HEK293 (cell line): ENCODE results near the gene SYNGR4.

Experiments used
- GFI1B ChIP-seq: fragments of 450-650 bp; formaldehyde crosslinking; IDR thresholded peaks from 2 replicates; pipeline ENCODE4 v1.5.1; 2016; ENCODE audit warnings: missing biosample characterization, missing genetic modification characterization
- GLIS1 ChIP-seq: fragments of 450-650 bp; formaldehyde crosslinking; IDR thresholded peaks from 2 replicates; pipeline ENCODE4 v1.5.1; 2016; ENCODE audit warnings: missing biosample characterization, missing genetic modification characterization
- SCRT1 ChIP-seq: fragments of 450-650 bp; formaldehyde crosslinking; IDR thresholded peaks from 2 replicates; pipeline ENCODE4 v1.5.1; 2016; ENCODE audit warnings: missing biosample characterization, missing genetic modification characterization, borderline replicate concordance
- SCRT2 ChIP-seq: fragments of 450-650 bp; formaldehyde crosslinking; IDR thresholded peaks from 2 replicates; pipeline ENCODE4 v1.5.1; 2016; ENCODE audit warnings: missing biosample characterization, missing genetic modification characterization
- SP7 ChIP-seq: fragments of 450-650 bp; formaldehyde crosslinking; IDR thresholded peaks from 2 replicates; pipeline ENCODE4 v1.5.1; 2016; ENCODE audit warnings: missing biosample characterization, missing genetic modification characterization
- YY2 ChIP-seq: fragments of 450-650 bp; formaldehyde crosslinking; IDR thresholded peaks from 2 replicates; pipeline ENCODE4 v1.5.1; 2016; ENCODE audit warnings: missing biosample characterization, missing genetic modification characterization
- ZBTB1 ChIP-seq: fragments of 450-650 bp; formaldehyde crosslinking; IDR thresholded peaks from 2 replicates; pipeline ENCODE4 v1.5.1; 2016; ENCODE audit warnings: missing biosample characterization, missing genetic modification characterization
- ZBTB20 ChIP-seq: fragments of 450-650 bp; formaldehyde crosslinking; IDR thresholded peaks from 2 replicates; pipeline ENCODE4 v1.5.1; 2016; ENCODE audit warnings: missing biosample characterization, missing genetic modification characterization
- ZFP69B ChIP-seq: fragments of 450-650 bp; formaldehyde crosslinking; IDR thresholded peaks from 2 replicates; pipeline ENCODE4 v1.5.1; 2016; ENCODE audit warnings: missing biosample characterization, missing genetic modification characterization
- ZNF133 ChIP-seq: fragments of 450-650 bp; formaldehyde crosslinking; IDR thresholded peaks from 2 replicates; pipeline ENCODE4 v1.5.1; 2016; ENCODE audit warnings: missing biosample characterization, missing genetic modification characterization
- ZNF138 ChIP-seq: fragments of 450-650 bp; formaldehyde crosslinking; IDR thresholded peaks from 2 replicates; pipeline ENCODE4 v1.5.1; 2016; ENCODE audit warnings: missing biosample characterization, missing genetic modification characterization, borderline replicate concordance
- ZNF2 ChIP-seq: fragments of 450-650 bp; formaldehyde crosslinking; IDR thresholded peaks from 2 replicates; pipeline ENCODE4 v1.5.1; 2016; ENCODE audit warnings: missing biosample characterization, missing genetic modification characterization
- ZNF239 ChIP-seq: fragments of 450-650 bp; formaldehyde crosslinking; IDR thresholded peaks from 2 replicates; pipeline ENCODE4 v1.5.1; 2016; ENCODE audit warnings: missing biosample characterization, missing genetic modification characterization
- ZNF24 ChIP-seq: fragments of 450-650 bp; formaldehyde crosslinking; IDR thresholded peaks from 2 replicates; pipeline ENCODE4 v1.5.1; 2016; ENCODE audit warnings: missing biosample characterization, missing genetic modification characterization
- ZNF302 ChIP-seq: fragments of 450-650 bp; formaldehyde crosslinking; IDR thresholded peaks from 2 replicates; pipeline ENCODE4 v1.5.1; 2016; ENCODE audit warnings: missing biosample characterization, missing genetic modification characterization, low read depth
- ZNF341 ChIP-seq: fragments of 450-650 bp; formaldehyde crosslinking; IDR thresholded peaks from 2 replicates; pipeline ENCODE4; 2016; ENCODE audit warnings: low read depth, missing biosample characterization, missing genetic modification characterization
- ZNF510 ChIP-seq: fragments of 450-650 bp; formaldehyde crosslinking; IDR thresholded peaks from 2 replicates; pipeline ENCODE4 v1.5.1; 2018; ENCODE audit warnings: mild to moderate bottlenecking, missing genetic modification characterization, missing biosample characterization; ENCODE audit not compliant: insufficient replicate concordance
- ZNF521 ChIP-seq: fragments of 450-650 bp; formaldehyde crosslinking; IDR thresholded peaks from 2 replicates; pipeline ENCODE4 v1.5.1; 2017; ENCODE audit warnings: missing biosample characterization, mild to moderate bottlenecking, missing genetic modification characterization
- ZNF610 ChIP-seq: fragments of 450-650 bp; formaldehyde crosslinking; IDR thresholded peaks from 2 replicates; pipeline ENCODE4 v1.5.1; 2016; ENCODE audit warnings: missing biosample characterization, missing genetic modification characterization, borderline replicate concordance
- ZNF623 ChIP-seq: fragments of 450-650 bp; formaldehyde crosslinking; IDR thresholded peaks from 2 replicates; pipeline ENCODE4 v1.5.1; 2016; ENCODE audit warnings: missing biosample characterization, missing genetic modification characterization
- ZNF654 ChIP-seq: fragments of 450-650 bp; formaldehyde crosslinking; IDR thresholded peaks from 2 replicates; pipeline ENCODE4 v1.5.1; 2016; ENCODE audit warnings: low read depth, missing biosample characterization, missing genetic modification characterization
- ZNF660 ChIP-seq: fragments of 450-650 bp; IDR thresholded peaks from 2 replicates; pipeline ENCODE4 v1.5.1; 2018; ENCODE audit warnings: missing biosample characterization, mild to moderate bottlenecking, missing genetic modification characterization
- ZNF701 ChIP-seq: fragments of 450-650 bp; formaldehyde crosslinking; IDR thresholded peaks from 2 replicates; pipeline ENCODE4 v1.5.1; 2016; ENCODE audit warnings: missing biosample characterization, missing genetic modification characterization
- ZNF707 ChIP-seq: fragments of 450-650 bp; formaldehyde crosslinking; IDR thresholded peaks from 2 replicates; pipeline ENCODE4 v1.5.1; 2016; ENCODE audit warnings: missing biosample characterization, missing genetic modification characterization
- ZNF830 ChIP-seq: fragments of 450-650 bp; IDR thresholded peaks from 2 replicates; pipeline ENCODE4 v1.5.0; 2018; ENCODE audit warnings: missing biosample characterization, missing genetic modification characterization, low read depth, mild to moderate bottlenecking, moderate library complexity
- ZSCAN30 ChIP-seq: fragments of 450-650 bp; IDR thresholded peaks from 2 replicates; pipeline ENCODE4 v1.5.1; 2018; ENCODE audit warnings: missing biosample characterization, mild to moderate bottlenecking, missing genetic modification characterization, moderate library complexity
- ZXDB ChIP-seq: fragments of 450-650 bp; formaldehyde crosslinking; IDR thresholded peaks from 2 replicates; pipeline ENCODE4 v1.5.1; 2016; ENCODE audit warnings: missing biosample characterization, missing genetic modification characterization
- TF ChIP-seq, protein P1 (sequence below): fragments of 450-650 bp; formaldehyde crosslinking; IDR thresholded peaks from 2 replicates; pipeline ENCODE4 v1.5.1; 2016; ENCODE audit warnings: missing biosample characterization, missing genetic modification characterization
- TF ChIP-seq, protein P2 (sequence below): fragments of 450-650 bp; formaldehyde crosslinking; IDR thresholded peaks from 2 replicates; pipeline ENCODE4 v1.5.1; 2016; ENCODE audit warnings: missing biosample characterization, missing genetic modification characterization
- TF ChIP-seq, protein P3 (sequence below): fragments of 450-650 bp; formaldehyde crosslinking; IDR thresholded peaks from 2 replicates; pipeline ENCODE4 v1.5.1; 2016; ENCODE audit warnings: missing biosample characterization, missing genetic modification characterization
- TF ChIP-seq, protein P4 (sequence below): fragments of 450-650 bp; formaldehyde crosslinking; IDR thresholded peaks from 2 replicates; pipeline ENCODE4 v1.5.1; 2017; ENCODE audit warnings: missing biosample characterization, missing genetic modification characterization
- TF ChIP-seq, protein P5 (sequence below): fragments of 450-650 bp; formaldehyde crosslinking; IDR thresholded peaks from 2 replicates; pipeline ENCODE4 v1.5.1; 2016; ENCODE audit warnings: missing biosample characterization, missing genetic modification characterization

SYNGR4 gene

DNA sequence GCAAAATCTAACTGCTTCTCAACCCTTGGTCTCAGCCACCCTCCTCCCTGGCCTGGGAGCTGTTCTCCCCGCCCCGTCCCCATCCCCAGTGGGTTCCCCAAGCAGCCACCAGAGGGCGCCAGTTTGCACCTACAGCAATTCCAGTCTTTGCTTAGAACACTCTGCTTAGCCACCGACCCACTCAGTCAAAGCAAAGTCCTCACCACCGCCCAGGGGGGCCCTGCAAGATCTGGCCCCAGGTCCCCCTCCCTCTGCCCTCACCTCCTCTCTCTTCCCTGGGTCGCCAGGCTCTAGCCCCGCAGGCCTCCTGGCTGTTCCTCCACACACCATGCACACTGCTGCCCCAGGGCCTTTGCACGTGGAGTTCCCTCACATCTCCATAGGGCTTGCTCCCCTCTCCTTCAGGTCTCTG lies 12.8 kb upstream of the SYNGR4 start (continued):
- TF ChIP-seq, protein P1, sequence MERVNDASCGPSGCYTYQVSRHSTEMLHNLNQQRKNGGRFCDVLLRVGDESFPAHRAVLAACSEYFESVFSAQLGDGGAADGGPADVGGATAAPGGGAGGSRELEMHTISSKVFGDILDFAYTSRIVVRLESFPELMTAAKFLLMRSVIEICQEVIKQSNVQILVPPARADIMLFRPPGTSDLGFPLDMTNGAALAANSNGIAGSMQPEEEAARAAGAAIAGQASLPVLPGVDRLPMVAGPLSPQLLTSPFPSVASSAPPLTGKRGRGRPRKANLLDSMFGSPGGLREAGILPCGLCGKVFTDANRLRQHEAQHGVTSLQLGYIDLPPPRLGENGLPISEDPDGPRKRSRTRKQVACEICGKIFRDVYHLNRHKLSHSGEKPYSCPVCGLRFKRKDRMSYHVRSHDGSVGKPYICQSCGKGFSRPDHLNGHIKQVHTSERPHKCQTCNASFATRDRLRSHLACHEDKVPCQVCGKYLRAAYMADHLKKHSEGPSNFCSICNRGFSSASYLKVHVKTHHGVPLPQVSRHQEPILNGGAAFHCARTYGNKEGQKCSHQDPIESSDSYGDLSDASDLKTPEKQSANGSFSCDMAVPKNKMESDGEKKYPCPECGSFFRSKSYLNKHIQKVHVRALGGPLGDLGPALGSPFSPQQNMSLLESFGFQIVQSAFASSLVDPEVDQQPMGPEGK (tag by site-specific recombination): peak; percentile 25; the same call in 1 of the 2 replicates
- TF ChIP-seq ZBTB1 (tag by site-specific recombination): no peak
- TF ChIP-seq ZNF302 (tag by site-specific recombination): no peak
- TF ChIP-seq ZNF707 (tag by site-specific recombination): no peak
- TF ChIP-seq, protein P2, sequence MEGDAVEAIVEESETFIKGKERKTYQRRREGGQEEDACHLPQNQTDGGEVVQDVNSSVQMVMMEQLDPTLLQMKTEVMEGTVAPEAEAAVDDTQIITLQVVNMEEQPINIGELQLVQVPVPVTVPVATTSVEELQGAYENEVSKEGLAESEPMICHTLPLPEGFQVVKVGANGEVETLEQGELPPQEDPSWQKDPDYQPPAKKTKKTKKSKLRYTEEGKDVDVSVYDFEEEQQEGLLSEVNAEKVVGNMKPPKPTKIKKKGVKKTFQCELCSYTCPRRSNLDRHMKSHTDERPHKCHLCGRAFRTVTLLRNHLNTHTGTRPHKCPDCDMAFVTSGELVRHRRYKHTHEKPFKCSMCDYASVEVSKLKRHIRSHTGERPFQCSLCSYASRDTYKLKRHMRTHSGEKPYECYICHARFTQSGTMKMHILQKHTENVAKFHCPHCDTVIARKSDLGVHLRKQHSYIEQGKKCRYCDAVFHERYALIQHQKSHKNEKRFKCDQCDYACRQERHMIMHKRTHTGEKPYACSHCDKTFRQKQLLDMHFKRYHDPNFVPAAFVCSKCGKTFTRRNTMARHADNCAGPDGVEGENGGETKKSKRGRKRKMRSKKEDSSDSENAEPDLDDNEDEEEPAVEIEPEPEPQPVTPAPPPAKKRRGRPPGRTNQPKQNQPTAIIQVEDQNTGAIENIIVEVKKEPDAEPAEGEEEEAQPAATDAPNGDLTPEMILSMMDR: peak; percentile 80
- TF ChIP-seq ZNF623: peak; percentile 100
- TF ChIP-seq SCRT2 (tag by site-specific recombination): no peak
- no peak for TF ChIP-seq ZNF610 (tag by site-specific recombination)
- TF ChIP-seq GLIS1 (tag by site-specific recombination): peak; percentile 17; the same call in 1 of the 2 replicates
- no peak for TF ChIP-seq ZNF133
- TF ChIP-seq SCRT1 (tag by site-specific recombination): no peak
- TF ChIP-seq ZNF521 (tag by site-specific recombination): no peak
- peak; percentile 38 for TF ChIP-seq ZNF341 (tag by site-specific recombination)
- no peak for TF ChIP-seq ZFP69B (tag by site-specific recombination)
- TF ChIP-seq, protein P3, sequence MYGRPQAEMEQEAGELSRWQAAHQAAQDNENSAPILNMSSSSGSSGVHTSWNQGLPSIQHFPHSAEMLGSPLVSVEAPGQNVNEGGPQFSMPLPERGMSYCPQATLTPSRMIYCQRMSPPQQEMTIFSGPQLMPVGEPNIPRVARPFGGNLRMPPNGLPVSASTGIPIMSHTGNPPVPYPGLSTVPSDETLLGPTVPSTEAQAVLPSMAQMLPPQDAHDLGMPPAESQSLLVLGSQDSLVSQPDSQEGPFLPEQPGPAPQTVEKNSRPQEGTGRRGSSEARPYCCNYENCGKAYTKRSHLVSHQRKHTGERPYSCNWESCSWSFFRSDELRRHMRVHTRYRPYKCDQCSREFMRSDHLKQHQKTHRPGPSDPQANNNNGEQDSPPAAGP (tag by site-specific recombination): no peak
- TF ChIP-seq, protein P4, sequence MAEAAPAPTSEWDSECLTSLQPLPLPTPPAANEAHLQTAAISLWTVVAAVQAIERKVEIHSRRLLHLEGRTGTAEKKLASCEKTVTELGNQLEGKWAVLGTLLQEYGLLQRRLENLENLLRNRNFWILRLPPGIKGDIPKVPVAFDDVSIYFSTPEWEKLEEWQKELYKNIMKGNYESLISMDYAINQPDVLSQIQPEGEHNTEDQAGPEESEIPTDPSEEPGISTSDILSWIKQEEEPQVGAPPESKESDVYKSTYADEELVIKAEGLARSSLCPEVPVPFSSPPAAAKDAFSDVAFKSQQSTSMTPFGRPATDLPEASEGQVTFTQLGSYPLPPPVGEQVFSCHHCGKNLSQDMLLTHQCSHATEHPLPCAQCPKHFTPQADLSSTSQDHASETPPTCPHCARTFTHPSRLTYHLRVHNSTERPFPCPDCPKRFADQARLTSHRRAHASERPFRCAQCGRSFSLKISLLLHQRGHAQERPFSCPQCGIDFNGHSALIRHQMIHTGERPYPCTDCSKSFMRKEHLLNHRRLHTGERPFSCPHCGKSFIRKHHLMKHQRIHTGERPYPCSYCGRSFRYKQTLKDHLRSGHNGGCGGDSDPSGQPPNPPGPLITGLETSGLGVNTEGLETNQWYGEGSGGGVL (tag by site-specific recombination): no peak
- no peak for TF ChIP-seq ZNF830 (tag by site-specific recombination)
- TF ChIP-seq ZBTB20 (tag by site-specific recombination): no peak
- TF ChIP-seq, protein P5, sequence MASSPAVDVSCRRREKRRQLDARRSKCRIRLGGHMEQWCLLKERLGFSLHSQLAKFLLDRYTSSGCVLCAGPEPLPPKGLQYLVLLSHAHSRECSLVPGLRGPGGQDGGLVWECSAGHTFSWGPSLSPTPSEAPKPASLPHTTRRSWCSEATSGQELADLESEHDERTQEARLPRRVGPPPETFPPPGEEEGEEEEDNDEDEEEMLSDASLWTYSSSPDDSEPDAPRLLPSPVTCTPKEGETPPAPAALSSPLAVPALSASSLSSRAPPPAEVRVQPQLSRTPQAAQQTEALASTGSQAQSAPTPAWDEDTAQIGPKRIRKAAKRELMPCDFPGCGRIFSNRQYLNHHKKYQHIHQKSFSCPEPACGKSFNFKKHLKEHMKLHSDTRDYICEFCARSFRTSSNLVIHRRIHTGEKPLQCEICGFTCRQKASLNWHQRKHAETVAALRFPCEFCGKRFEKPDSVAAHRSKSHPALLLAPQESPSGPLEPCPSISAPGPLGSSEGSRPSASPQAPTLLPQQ (tag by site-specific recombination): no peak
- TF ChIP-seq ZNF239 (tag by site-specific recombination): no peak; the same call in 1 of the 2 replicates
- no peak for TF ChIP-seq ZSCAN30
- no peak for TF ChIP-seq ZNF2
- no peak for TF ChIP-seq ZNF660 (tag by site-specific recombination)
- 0 out of 2 replicates have a peak, but pooled peaks have one; percentile 8 for TF ChIP-seq YY2 (tag by site-specific recombination)
- TF ChIP-seq ZNF24 (tag by site-specific recombination): 0 out of 2 replicates have a peak, but pooled peaks have one; percentile 19
- peak; percentile 48 for TF ChIP-seq ZXDB (tag by site-specific recombination)
- TF ChIP-seq SP7 (tag by site-specific recombination): peak; percentile 30; the same call in 1 of the 2 replicates
- TF ChIP-seq ZNF701: no peak
- no peak for TF ChIP-seq ZNF138
- no peak for TF ChIP-seq ZNF510 (tag by site-specific recombination)
- TF ChIP-seq ZNF654: 0 out of 2 replicates have a peak, but pooled peaks have one; percentile 17
- TF ChIP-seq GFI1B: no peak
